Endothelial cell of umbilical vein (primary cell): Measurements from ENCODE around the gene PARK7. TPM values are rescaled to one million over a fixed set of nuclear protein-coding genes. Genes with fewer than 3 reads are reported as not detected.

Experiments
- BruUV-seq: library from RNA; stranded (reverse); fragments of 400-500 nt; replicated peaks from 2 replicates; lab custom pipeline; 2021; lab: Mats Ljungman, UMichigan
- CTCF ChIA-PET: fragments of 300-600, 350-600 bp; sonication (Branson Sonifier 250); formaldehyde crosslinking; loops from one replicate; lab custom pipeline; 2021; ENCODE audit warnings: antibody characterized with exemption, inconsistent platforms; lab: Charles Lee
- POLR2A ChIA-PET: fragments of 300-600, 350-600 bp; sonication (Branson Sonifier 250); formaldehyde crosslinking; loops from one replicate; lab custom pipeline; 2021; ENCODE audit warnings: antibody characterized with exemption, inconsistent platforms; lab: Charles Lee
- DNase-seq: peaks from one replicate; pipeline ENCODE4 v3.0.0-alpha.2; 2011; ENCODE audit warnings: low read depth, low spot score
- FAIRE-seq: peaks from 2 replicates; lab custom pipeline; 2011; peaks lifted over from hg19 to GRCh38; lab: Jason Lieb, UNC
- H2AFZ ChIP-seq: 2 replicates; pipeline ENCODE4 v1.6.0; 2012; ENCODE audit warnings: low read depth, low read length, control low read depth, inconsistent platforms
- H3K27ac ChIP-seq: 2 replicates; pipeline ENCODE4 v1.5.1; 2011; ENCODE audit warnings: low read depth, mild to moderate bottlenecking, control low read depth, low read length, moderate library complexity; ENCODE audit not compliant: insufficient read depth
- H3K27me3 ChIP-seq, 2 experiments: 2 replicates each; pipeline versions ENCODE4 v1.6.0 to v1.6.1; 2011; ENCODE audit warnings: low read length in 2 of 2, mixed read lengths in 1 of 2; ENCODE audit not compliant: control insufficient read depth in 2 of 2, insufficient read depth in 2 of 2
- H3K36me3 ChIP-seq, 2 experiments: 2 replicates in 1 of 2; 3 replicates in 1 of 2; pipeline ENCODE4 v1.5.1; 2011; ENCODE audit warnings: low read length in 2 of 2, mild to moderate bottlenecking in 1 of 2, moderate library complexity in 1 of 2; ENCODE audit not compliant: control insufficient read depth in 2 of 2, insufficient read depth in 2 of 2; ENCODE audit errors: extremely low read depth in 1 of 2
- H3K4me1 ChIP-seq: 3 replicates; pipeline ENCODE4 v1.5.1; 2011; ENCODE audit warnings: mild to moderate bottlenecking, low read length; ENCODE audit not compliant: control insufficient read depth, insufficient read depth; ENCODE audit errors: extremely low read depth
- H3K4me2 ChIP-seq: 2 replicates; pipeline ENCODE4 v1.6.1; 2011; ENCODE audit warnings: low read length, control low read depth, mixed read lengths; ENCODE audit not compliant: insufficient read depth
- H3K4me3 ChIP-seq, 3 experiments: fragments of 200-600 bp in 1 of 3; sonication (generic), shearing (Covaris generic) in 1 of 3; replicated peaks in 1 of 3; 2 replicates each; pipeline ENCODE4 v1.5.1; 2011 to 2016; ENCODE audit warnings: control low read depth in 3 of 3, low read length in 3 of 3, mild to moderate bottlenecking in 2 of 3, inconsistent platforms in 1 of 3, low read depth in 1 of 3, moderate library complexity in 1 of 3; ENCODE audit not compliant: insufficient read depth in 1 of 3
- H3K79me2 ChIP-seq: 2 replicates; pipeline ENCODE4 v1.6.0; 2012; ENCODE audit warnings: low read length, inconsistent platforms; ENCODE audit not compliant: control insufficient read depth, insufficient read depth
- H3K9ac ChIP-seq: replicated peaks from 2 replicates; pipeline ENCODE3; 2011; ENCODE audit warnings: low read length, control low read depth; ENCODE audit not compliant: insufficient read depth; ENCODE audit errors: extremely low read depth
- H3K9me1 ChIP-seq: replicated peaks from 3 replicates; pipeline ENCODE4 v1.6.0; 2011; ENCODE audit warnings: mild to moderate bottlenecking, low read length; ENCODE audit not compliant: control insufficient read depth, insufficient read depth; ENCODE audit errors: extremely low read depth
- H3K9me3 ChIP-seq: replicated peaks from 2 replicates; pipeline ENCODE4 v1.5.1; 2012; ENCODE audit warnings: low read length, inconsistent platforms; ENCODE audit not compliant: control insufficient read depth, insufficient read depth
- H4K20me1 ChIP-seq: replicated peaks from 2 replicates; pipeline ENCODE3; 2011; ENCODE audit warnings: mild to moderate bottlenecking, low read length; ENCODE audit not compliant: control insufficient read depth, insufficient read depth; ENCODE audit errors: extremely low read depth
- EZH2 ChIP-seq: IDR thresholded peaks from 2 replicates; pipeline ENCODE4 v1.6.1; 2012; ENCODE audit warnings: borderline replicate concordance, low read depth, mild to moderate bottlenecking, moderate library complexity, low read length, inconsistent platforms; ENCODE audit not compliant: severe bottlenecking
- FOS ChIP-seq: IDR thresholded peaks from 2 replicates; pipeline ENCODE4 v1.6.1; 2011; ENCODE audit warnings: mild to moderate bottlenecking, low read length, moderate library complexity, borderline replicate concordance; ENCODE audit not compliant: insufficient read depth
- GATA2 ChIP-seq: IDR thresholded peaks from 2 replicates; pipeline ENCODE4 v1.7.0; 2011; ENCODE audit warnings: low read depth, mild to moderate bottlenecking, moderate library complexity, mixed read lengths, low read length; ENCODE audit not compliant: insufficient read length, insufficient read depth
- JUN ChIP-seq: IDR thresholded peaks from 2 replicates; pipeline ENCODE4 v1.6.1; 2011; ENCODE audit warnings: borderline replicate concordance, low read depth; ENCODE audit not compliant: insufficient read length, insufficient read depth
- MAX ChIP-seq: IDR thresholded peaks from 2 replicates; pipeline ENCODE4 v1.6.1; 2011; ENCODE audit not compliant: insufficient read depth, insufficient read length
- MYC ChIP-seq: IDR thresholded peaks from one replicate; pipeline ENCODE4 v1.6.1; 2011; ENCODE audit warnings: mild to moderate bottlenecking, low read depth, low read length
- POLR2A ChIP-seq: IDR thresholded peaks from 2 replicates; pipeline ENCODE4 v1.6.1; 2012; ENCODE audit warnings: low read depth, mild to moderate bottlenecking, control low read depth, low read length
- POLR2AphosphoS5 ChIP-seq: IDR thresholded peaks from 2 replicates; pipeline ENCODE4 v1.6.1; 2012; ENCODE audit warnings: low read depth, mild to moderate bottlenecking, control low read depth, low read length, moderate library complexity; ENCODE audit not compliant: insufficient read depth
- dilution Hi-C: fragments of 300-500 bp; cut with MboI; formaldehyde crosslinking; loops from one replicate; pipeline ENCODE4 v1.15.0; 2019; ENCODE audit warnings: low sequenced_read_pairs; ENCODE audit not compliant: extremely low pct_ligation_motif_present
- intact Hi-C: fragments of 100-400 bp; cut with micrococcal nuclease; formaldehyde crosslinking; loops from one replicate; pipeline ENCODE4 v1.10.0; 2022
- polyA plus RNA-seq, 4 experiments: library from polyadenylated mRNA; depleted of rRNA in 3 of 4; stranded (reverse) in 3 of 4; unstranded in 1 of 4; fragments of >200 nt; gene quantifications; 2 replicates each; pipeline versions ENCODE4 v1.2.1 to v1.2.3, GENCODE V29; 2011 to 2012; ENCODE audit warnings: missing spikeins in 1 of 4
- total RNA-seq: library from RNA; stranded (reverse); gene quantifications from 2 replicates; pipeline ENCODE4 v1.2.3, GENCODE V29; 2021
- TF ChIP-seq, protein P1 (sequence below), 2 donors: IDR thresholded peaks; 1 replicate in 1 of 2; 2 replicates in 1 of 2; pipeline ENCODE4 v1.5.1; 2011; ENCODE audit warnings: low read length in 2 of 2, mild to moderate bottlenecking in 2 of 2, moderate library complexity in 2 of 2, control low read depth in 1 of 2, inconsistent platforms in 1 of 2, low read depth in 1 of 2; ENCODE audit not compliant: insufficient read depth in 1 of 2; ENCODE audit errors: extremely low read depth in 1 of 2

PARK7 gene
- total and polyA plus RNA-seq, 2 donors (not counting 3 experiments of a cell fraction or from before 2014, with no cell fraction given) = 203 to 294 TPM

GRCh38 chr1:7929637-7930036 lies 31.9 kb upstream of the PARK7 start:
- H3K27me3 ChIP-seq = peaks cover 11 to 12% of the 10 kb centered on the region in 2 experiments
- no peak overlapping the region for H3K4me2 ChIP-seq
- FAIRE-seq (no peak), DNase-seq (peak; percentile 55)
- no peak overlapping the region for H3K4me3 ChIP-seq
- dilution Hi-C loops = no loop called here
- no peak overlapping the region for H3K9ac ChIP-seq
- POLR2A ChIA-PET = no interaction called here
- H2AFZ ChIP-seq = no peak overlapping the region
- no peak for TF ChIP-seq FOS
- TF ChIP-seq GATA2 = no peak
- TF ChIP-seq POLR2AphosphoS5 = no peak
- TF ChIP-seq JUN = no peak
- no peak for TF ChIP-seq EZH2
- TF ChIP-seq MYC = no peak
- no peak for TF ChIP-seq POLR2A
- TF ChIP-seq, protein P1, sequence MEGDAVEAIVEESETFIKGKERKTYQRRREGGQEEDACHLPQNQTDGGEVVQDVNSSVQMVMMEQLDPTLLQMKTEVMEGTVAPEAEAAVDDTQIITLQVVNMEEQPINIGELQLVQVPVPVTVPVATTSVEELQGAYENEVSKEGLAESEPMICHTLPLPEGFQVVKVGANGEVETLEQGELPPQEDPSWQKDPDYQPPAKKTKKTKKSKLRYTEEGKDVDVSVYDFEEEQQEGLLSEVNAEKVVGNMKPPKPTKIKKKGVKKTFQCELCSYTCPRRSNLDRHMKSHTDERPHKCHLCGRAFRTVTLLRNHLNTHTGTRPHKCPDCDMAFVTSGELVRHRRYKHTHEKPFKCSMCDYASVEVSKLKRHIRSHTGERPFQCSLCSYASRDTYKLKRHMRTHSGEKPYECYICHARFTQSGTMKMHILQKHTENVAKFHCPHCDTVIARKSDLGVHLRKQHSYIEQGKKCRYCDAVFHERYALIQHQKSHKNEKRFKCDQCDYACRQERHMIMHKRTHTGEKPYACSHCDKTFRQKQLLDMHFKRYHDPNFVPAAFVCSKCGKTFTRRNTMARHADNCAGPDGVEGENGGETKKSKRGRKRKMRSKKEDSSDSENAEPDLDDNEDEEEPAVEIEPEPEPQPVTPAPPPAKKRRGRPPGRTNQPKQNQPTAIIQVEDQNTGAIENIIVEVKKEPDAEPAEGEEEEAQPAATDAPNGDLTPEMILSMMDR (IDR thresholded peaks at IDR 0.05; ENCODE audit: extremely low read depth in 1 of 2, insufficient read depth in 1 of 2, low read depth in 1 of 2, low read length in 2 of 2) = no peak
- no peak for TF ChIP-seq MAX
- no peaks in the 10 kb centered on the region for H3K36me3 ChIP-seq
- H3K27ac ChIP-seq = no peak overlapping the region
- BruUV-seq = no TSS peak
- CTCF ChIA-PET = no interaction called here
- intact Hi-C loops = no loop called here
- H3K9me1 ChIP-seq = no peaks in the 10 kb centered on the region
- no peaks in the 10 kb centered on the region for H3K79me2 ChIP-seq
- H4K20me1 ChIP-seq = no peaks in the 10 kb centered on the region
- H3K4me1 ChIP-seq = no peaks in the 10 kb centered on the region
- H3K9me3 ChIP-seq = no peaks in the 10 kb centered on the region
